ENCODE data around the gene NCAN.

DNA sequence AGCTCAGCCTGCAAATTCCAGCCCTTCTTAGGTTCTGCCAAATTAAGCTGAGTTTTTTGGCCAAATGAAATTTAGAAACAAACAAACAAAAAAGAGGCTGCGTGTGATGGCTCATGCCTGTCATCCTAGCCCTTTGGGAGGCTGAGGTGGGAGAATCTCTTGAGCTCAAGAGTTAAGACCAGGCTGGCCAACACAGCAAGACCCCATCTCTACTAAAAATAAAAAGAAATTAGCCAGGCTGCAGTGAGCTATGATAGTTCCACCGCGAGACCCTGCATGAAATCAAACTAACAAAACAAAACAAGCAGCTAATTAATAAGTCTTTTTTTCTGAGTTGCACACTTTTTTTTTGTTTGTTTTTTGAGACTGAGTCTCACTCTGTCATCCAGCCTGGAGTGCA, 17.9 kb downstream of the NCAN start:
- TF ChIP-seq, protein P1, sequence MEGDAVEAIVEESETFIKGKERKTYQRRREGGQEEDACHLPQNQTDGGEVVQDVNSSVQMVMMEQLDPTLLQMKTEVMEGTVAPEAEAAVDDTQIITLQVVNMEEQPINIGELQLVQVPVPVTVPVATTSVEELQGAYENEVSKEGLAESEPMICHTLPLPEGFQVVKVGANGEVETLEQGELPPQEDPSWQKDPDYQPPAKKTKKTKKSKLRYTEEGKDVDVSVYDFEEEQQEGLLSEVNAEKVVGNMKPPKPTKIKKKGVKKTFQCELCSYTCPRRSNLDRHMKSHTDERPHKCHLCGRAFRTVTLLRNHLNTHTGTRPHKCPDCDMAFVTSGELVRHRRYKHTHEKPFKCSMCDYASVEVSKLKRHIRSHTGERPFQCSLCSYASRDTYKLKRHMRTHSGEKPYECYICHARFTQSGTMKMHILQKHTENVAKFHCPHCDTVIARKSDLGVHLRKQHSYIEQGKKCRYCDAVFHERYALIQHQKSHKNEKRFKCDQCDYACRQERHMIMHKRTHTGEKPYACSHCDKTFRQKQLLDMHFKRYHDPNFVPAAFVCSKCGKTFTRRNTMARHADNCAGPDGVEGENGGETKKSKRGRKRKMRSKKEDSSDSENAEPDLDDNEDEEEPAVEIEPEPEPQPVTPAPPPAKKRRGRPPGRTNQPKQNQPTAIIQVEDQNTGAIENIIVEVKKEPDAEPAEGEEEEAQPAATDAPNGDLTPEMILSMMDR (IDR thresholded peaks at IDR 0.05; ENCODE audit: insufficient read depth, low read length, poor library complexity, severe bottlenecking): no peak
- no peak for TF ChIP-seq EZH2phosphoT487 (conservative IDR thresholded peaks at IDR 0.05; ENCODE audit: low read length)
